WTC11 (cell line): ENCODE results near the gene ZFYVE26.

ENCODE experiments used
- JUN ChIP-seq: sonication (generic); formaldehyde crosslinking; IDR thresholded peaks from 2 replicates; pipeline ENCODE4 v1.8.0; 2023; ENCODE audit warnings: mild to moderate bottlenecking, missing genetic modification reagents
- RELA ChIP-seq: sonication (generic); formaldehyde crosslinking; IDR thresholded peaks from 2 replicates; pipeline ENCODE4 v1.8.1; 2022; ENCODE audit warnings: missing genetic modification reagents, mild to moderate bottlenecking, borderline replicate concordance
- TF ChIP-seq, protein P1 (sequence below): fragments of 200-600 bp; IDR thresholded peaks from 2 replicates; pipeline ENCODE4 v1.8.0; 2022; ENCODE audit warnings: antibody characterized with exemption
- TF ChIP-seq, protein P2 (sequence below): sonication (generic); formaldehyde crosslinking; IDR thresholded peaks from 2 replicates; pipeline ENCODE4 v1.8.1; 2022; ENCODE audit warnings: mild to moderate bottlenecking, missing genetic modification reagents, moderate library complexity, borderline replicate concordance
- TF ChIP-seq, protein P3 (sequence below): sonication (generic); formaldehyde crosslinking; conservative IDR thresholded peaks from 2 replicates; pipeline ENCODE4 v1.8.1; 2022; ENCODE audit warnings: mild to moderate bottlenecking, missing genetic modification reagents

- TF ChIP-seq RELA (CRISPR knock-in tag) = no peak
- TF ChIP-seq, protein P1, sequence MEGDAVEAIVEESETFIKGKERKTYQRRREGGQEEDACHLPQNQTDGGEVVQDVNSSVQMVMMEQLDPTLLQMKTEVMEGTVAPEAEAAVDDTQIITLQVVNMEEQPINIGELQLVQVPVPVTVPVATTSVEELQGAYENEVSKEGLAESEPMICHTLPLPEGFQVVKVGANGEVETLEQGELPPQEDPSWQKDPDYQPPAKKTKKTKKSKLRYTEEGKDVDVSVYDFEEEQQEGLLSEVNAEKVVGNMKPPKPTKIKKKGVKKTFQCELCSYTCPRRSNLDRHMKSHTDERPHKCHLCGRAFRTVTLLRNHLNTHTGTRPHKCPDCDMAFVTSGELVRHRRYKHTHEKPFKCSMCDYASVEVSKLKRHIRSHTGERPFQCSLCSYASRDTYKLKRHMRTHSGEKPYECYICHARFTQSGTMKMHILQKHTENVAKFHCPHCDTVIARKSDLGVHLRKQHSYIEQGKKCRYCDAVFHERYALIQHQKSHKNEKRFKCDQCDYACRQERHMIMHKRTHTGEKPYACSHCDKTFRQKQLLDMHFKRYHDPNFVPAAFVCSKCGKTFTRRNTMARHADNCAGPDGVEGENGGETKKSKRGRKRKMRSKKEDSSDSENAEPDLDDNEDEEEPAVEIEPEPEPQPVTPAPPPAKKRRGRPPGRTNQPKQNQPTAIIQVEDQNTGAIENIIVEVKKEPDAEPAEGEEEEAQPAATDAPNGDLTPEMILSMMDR = no peak
- TF ChIP-seq, protein P2, sequence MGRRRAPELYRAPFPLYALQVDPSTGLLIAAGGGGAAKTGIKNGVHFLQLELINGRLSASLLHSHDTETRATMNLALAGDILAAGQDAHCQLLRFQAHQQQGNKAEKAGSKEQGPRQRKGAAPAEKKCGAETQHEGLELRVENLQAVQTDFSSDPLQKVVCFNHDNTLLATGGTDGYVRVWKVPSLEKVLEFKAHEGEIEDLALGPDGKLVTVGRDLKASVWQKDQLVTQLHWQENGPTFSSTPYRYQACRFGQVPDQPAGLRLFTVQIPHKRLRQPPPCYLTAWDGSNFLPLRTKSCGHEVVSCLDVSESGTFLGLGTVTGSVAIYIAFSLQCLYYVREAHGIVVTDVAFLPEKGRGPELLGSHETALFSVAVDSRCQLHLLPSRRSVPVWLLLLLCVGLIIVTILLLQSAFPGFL = no peak
- TF ChIP-seq, protein P3, sequence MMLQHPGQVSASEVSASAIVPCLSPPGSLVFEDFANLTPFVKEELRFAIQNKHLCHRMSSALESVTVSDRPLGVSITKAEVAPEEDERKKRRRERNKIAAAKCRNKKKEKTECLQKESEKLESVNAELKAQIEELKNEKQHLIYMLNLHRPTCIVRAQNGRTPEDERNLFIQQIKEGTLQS = no peak
- no peak for TF ChIP-seq JUN (CRISPR knock-in tag)
Measured at GRCh38 chr14:67763158-67763822, 53.1 kb downstream of the ZFYVE26 start.
